GM06990 (cell line): ENCODE measurements around the gene SMAD6.

Source experiments
- DNase-seq: peaks from one replicate; pipeline ENCODE4 v3.0.0-alpha.2; 2011; ENCODE audit not compliant: insufficient read length; ENCODE audit errors: extremely low read depth
- H3K27me3 ChIP-seq: replicated peaks from 2 replicates; pipeline ENCODE4 v1.6.0; 2011; ENCODE audit warnings: low read length; ENCODE audit not compliant: control insufficient read depth, insufficient read depth
- H3K36me3 ChIP-seq: 2 replicates; pipeline ENCODE4 v1.5.1; 2011; ENCODE audit warnings: low read length; ENCODE audit not compliant: control insufficient read depth, insufficient read depth
- H3K4me3 ChIP-seq: replicated peaks from 2 replicates; pipeline ENCODE4 v1.5.1; 2011; ENCODE audit warnings: low read depth, mild to moderate bottlenecking, control low read depth, low read length
- TF ChIP-seq, protein P1 (sequence below): IDR thresholded peaks from 2 replicates; pipeline ENCODE4 v1.5.1; 2011; ENCODE audit warnings: low read length, control low read depth, mild to moderate bottlenecking, inconsistent platforms; ENCODE audit not compliant: insufficient read depth, poor library complexity, severe bottlenecking

SMAD6 gene

GRCh38 chr15:66670175-66670574, 31.9 kb upstream of the SMAD6 start:
- DNase-seq = no peak
- no peaks in the 10 kb centered on the region; the same call in 1 of the 2 replicates for H3K27me3 ChIP-seq

GRCh38 chr15:66670762-66671580, 31.1 kb upstream of the SMAD6 start:
- TF ChIP-seq, protein P1, sequence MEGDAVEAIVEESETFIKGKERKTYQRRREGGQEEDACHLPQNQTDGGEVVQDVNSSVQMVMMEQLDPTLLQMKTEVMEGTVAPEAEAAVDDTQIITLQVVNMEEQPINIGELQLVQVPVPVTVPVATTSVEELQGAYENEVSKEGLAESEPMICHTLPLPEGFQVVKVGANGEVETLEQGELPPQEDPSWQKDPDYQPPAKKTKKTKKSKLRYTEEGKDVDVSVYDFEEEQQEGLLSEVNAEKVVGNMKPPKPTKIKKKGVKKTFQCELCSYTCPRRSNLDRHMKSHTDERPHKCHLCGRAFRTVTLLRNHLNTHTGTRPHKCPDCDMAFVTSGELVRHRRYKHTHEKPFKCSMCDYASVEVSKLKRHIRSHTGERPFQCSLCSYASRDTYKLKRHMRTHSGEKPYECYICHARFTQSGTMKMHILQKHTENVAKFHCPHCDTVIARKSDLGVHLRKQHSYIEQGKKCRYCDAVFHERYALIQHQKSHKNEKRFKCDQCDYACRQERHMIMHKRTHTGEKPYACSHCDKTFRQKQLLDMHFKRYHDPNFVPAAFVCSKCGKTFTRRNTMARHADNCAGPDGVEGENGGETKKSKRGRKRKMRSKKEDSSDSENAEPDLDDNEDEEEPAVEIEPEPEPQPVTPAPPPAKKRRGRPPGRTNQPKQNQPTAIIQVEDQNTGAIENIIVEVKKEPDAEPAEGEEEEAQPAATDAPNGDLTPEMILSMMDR = no peak
- Histone ChIP-seq H3K4me3 (no peak overlapping the region), H3K36me3 (no peaks in the 10 kb centered on the region), H3K27me3 (no peaks in the 10 kb centered on the region; the same call in 1 of the 2 replicates)
- no peak for DNase-seq

More at GRCh38 chr15:66670175-66670574, 31.9 kb upstream of the SMAD6 start:
- TF ChIP-seq, protein P1 = no peak
- Histone ChIP-seq H3K36me3 (no peaks in the 10 kb centered on the region), H3K4me3 (no peak overlapping the region)

DNA sequence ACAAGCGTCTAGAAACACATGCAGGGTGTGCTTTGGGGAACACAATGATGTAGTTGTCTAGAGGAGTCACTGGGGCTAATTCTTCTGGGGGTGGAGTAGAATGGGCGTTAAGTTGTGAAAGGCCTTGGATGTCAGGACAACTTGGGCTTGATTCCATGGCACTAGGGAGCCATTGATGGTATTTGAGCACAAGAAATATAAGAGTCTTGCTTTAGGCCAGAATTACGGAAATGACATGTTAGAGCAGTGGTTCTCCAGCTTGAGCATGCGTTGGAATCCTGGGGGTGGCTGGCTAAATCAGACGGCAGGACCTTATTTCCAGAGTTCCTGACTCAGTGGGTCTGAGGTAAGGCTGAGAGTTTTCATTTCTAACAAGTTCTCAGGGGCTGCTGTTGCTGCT, 29.2 kb upstream of the SMAD6 start:
- TF ChIP-seq, protein P1 = no peak
- Histone ChIP-seq H3K27me3 (no peaks in the 10 kb centered on the region), H3K36me3 (no peaks in the 10 kb centered on the region), H3K4me3 (no peak overlapping the region)
- no peak for DNase-seq

GRCh38 chr15:66673410-66674322, 28.4 kb upstream of the SMAD6 start:
- H3K27me3 ChIP-seq = no peaks in the 10 kb centered on the region
- peak; percentile 34 for DNase-seq
- H3K36me3 ChIP-seq = no peaks in the 10 kb centered on the region
- TF ChIP-seq, protein P1 = no peak
- no peak overlapping the region for H3K4me3 ChIP-seq

GRCh38 chr15:66674756-66675155, 27.3 kb upstream of the SMAD6 start:
- TF ChIP-seq, protein P1 = no peak
- Histone ChIP-seq H3K27me3 (no peaks in the 10 kb centered on the region), H3K36me3 (no peaks in the 10 kb centered on the region), H3K4me3 (no peak overlapping the region)
- no peak for DNase-seq
